GM18517 (cell line): Measurements from ENCODE around the gene OGFOD2.

ENCODE experiments used
- ATAC-seq: cut with Tn5 transposase; IDR thresholded peaks from one replicate; pipeline ENCODE4 v1.9.1; 2021; ENCODE audit warnings: mild to moderate bottlenecking, moderate library complexity; ENCODE audit not compliant: unreplicated experiment

OGFOD2 gene

DNA sequence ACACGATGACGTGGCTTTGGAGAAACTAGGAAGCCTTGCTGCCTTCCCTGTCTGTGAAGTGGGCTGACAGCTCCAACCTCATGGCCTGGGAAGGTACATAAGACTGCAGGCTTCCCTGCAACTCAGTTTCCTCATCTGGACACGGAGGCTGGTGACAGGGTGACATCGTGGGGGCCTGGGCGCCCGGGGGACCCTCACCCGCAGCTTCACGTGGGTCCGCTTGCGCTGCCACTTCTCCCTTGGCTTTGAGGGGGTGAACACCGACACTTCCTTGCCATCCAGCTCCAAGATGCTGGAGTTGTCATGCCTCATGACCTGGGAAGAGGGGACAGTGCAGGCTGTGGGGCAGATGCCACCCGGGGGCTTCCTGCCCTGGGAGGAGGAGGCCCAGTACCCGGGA lies 13.0 kb downstream of the OGFOD2 start:
- no peak for ATAC-seq

DNA sequence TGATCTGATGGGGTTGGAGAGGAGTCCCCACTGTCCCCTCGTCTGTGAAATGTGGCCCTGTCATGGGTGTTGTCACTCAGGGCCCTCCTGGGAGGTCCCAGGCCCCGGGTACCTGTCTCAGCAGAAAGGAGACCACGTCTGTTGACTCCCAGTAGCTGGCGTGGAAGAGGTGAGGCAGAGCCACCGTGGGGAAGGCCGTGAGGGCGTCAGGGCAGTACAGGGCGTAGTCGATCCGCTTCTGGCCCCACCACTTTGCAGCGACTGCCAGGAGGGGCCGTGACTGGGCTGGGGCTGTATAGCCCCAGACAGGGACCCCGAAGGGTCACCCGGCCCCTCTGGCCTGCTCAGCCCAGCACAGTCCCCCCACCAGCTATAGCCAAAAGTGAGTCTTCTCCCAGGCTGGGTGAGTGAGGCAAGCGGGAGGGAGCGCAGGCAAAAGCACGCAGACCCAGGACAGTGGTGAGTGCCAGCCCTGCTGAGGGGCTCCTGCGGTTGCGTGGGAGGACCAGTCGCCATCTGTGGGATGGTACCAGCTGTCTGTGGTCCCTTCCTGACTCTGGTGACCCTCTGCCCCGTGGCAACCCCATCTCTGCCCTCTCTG lies 13.7 kb downstream of the OGFOD2 start:
- ATAC-seq, result no peak

DNA sequence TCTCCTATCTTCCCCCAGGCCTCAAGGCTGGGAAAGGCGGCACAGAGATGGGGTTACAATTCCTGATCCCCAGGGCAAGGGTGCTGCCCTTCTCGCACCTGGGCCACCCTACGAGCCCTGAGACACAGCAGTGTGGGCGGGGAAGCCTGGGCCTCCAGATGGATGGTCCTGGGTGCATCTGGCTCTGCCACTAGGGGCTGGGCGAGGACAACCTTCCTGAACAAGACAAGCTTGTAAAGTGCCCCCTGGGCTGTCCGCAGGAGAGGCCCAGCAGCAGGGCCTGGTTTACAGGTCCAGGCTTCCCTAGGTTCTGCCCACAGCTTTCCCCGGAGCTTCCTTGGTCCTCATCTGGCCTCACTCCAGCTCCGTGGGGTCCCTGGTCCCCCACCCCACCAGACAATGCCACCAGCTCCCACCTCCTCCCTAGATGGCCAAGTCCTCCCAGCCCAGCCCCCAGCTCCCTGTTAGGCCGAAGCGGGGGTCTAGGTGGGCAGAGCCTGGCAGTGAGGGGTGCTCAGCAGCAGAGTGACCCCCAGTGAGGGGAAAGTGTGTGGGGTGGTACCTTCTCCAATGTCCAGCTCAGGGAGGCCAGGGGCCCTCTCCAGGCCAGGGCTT lies 14.3 kb downstream of the OGFOD2 start:
- no peak for ATAC-seq

DNA sequence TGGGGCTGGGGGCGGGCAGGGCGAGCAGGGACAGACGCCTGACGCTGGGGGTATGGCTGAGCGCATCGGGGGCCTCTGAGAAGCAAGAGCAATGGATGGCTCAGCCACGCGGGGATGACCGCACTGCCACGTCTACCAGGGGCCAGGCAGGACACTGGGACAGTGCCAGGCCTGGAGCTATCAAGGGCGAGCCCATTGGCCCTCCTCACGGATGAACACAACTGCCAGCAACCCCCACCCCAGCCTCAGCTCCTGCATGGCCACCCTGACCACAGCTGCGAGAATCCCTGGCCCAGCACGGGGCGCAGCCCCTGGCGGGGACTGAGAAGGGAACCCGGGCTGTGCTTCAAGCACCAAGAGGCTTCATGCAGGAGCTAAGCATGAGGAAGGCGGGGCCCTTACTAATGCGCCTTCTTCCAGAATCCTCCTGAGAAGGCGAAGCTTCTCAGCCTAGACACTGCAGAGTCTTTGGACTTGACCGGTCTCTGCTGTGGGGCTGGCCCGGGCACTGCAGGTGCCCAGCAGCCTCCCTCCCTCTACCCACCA lies 14.9 kb downstream of the OGFOD2 start:
- no peak for ATAC-seq

DNA sequence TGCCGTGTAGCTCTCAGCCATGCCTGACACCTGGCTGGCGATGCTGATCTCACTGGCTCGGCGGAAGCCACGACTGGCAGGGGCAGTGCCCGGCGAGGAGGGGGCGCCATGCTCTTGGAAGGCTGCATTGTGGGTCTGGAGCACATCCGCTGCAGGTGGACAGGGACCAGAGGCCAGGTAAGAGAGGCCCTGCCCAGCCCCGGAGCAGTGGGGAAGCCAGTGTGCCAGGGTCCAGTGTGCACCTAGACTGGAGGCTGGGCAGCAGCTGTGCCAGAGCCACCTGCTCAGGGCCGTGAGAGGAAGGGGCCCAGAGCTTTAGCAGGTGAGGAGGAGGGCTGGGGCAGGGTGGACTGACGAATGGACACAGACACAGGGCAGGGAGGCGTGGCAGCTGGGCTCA lies 15.5 kb downstream of the OGFOD2 start:
- ATAC-seq, result no peak

DNA sequence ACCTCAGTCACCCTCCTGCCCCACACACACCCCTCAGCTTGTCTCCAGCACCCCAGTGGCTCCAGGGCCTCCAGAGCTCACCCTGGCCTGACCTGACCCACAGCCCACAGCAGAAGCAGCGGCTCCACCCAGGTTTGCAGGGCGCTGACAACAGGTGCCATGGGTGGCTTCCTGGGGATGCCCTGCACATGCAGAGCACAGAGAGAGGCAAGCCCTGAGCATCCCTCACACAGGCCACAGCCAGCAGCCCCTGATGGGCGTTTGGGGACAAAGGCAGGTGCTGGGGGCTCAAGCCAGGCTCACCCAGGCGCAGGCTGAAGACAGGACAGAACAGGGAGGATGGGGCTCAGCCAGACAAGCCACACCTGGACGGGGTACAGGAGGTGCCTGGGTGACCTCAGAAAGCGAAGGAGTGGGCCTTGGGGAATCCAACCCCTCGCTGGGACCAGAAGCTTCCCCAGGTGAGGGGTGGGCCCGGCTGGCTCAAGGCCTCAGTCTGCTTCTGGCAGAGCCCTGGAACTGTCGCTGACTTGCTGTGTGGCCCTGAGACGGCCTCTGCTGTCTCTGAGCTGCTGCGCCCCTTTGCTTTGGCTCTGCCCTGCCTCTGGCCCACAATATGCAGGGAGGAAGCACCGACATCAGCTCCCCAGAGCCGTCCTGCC lies 16.0 kb downstream of the OGFOD2 start:
- no peak for ATAC-seq

DNA sequence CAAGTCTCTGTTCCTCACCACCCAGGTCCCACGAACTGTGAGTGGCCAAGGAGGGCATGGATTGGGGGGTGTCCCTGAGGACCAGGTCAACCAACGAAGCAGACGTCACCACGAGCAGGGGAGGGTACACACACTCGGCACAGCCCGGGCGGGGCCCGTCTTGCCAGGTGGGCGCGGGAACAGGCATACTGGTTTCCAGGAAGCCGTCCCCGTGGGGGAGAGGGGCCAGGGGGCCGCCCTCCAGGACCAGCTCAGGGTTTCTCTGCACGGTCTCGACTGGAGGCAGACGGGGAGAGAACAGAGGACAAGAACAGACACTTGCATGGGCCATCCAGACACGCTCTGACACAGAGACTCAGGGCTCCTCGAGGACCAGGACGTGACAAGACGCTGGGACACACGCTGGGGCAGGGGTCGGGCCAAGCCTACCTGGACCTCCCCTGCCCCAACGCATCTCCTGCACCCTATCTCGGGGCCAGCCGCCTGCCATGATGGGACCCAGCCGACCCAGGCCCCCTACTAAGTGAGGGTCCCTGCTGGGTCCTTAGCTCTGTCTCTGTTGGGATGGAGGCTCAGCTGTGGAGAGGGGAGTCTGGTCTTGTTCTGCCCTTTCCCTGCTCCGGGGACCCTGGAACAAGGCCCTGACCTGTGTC lies 16.7 kb downstream of the OGFOD2 start:
- ATAC-seq, result no peak

DNA sequence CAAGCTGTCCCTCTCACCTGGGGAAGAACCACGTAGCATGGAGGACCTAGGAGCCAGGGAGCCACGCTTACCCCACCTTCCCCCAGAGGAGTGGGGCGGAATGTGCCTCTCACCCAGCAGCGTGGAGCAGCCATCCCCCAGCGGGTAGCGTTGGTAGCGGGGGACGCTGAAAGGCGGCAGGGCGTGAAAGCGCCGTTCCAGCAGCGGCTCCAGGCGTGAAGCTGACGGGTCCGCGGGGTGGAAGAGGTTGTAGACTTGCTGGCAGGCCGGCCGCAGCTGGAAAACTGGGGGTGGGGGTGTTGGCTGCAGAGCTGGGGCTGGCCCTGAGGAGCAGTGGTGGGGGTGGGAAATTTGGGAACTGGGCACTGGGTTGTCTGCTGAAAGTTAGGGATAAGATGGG lies 17.3 kb downstream of the OGFOD2 start:
- ATAC-seq, result no peak

DNA sequence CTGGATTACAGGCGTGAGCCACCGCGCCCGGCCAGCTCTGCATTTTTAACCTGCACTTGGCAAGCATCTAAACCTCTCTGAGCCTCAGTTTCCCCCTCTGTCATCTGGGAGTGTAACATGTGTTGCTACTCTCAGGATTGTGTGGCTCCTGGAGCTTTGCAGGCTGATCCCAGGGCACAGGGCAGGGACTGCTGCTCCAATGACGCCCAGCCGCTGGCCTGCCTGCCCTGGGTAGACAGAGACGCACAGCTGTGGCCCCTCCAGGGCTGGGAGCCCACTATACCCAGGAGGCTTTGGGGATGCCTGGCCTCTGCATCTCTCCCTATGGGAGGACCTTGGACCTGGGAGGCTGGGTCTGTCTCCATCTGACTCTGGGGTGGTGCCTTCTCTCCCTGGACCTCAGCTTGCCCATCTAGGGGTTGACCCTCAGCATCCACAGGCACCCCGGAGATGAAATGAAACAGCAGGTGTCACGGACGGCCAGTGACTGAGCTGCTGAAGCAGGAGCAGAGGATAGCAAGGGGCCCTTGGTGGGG lies 19.2 kb downstream of the OGFOD2 start:
- no peak for ATAC-seq

DNA sequence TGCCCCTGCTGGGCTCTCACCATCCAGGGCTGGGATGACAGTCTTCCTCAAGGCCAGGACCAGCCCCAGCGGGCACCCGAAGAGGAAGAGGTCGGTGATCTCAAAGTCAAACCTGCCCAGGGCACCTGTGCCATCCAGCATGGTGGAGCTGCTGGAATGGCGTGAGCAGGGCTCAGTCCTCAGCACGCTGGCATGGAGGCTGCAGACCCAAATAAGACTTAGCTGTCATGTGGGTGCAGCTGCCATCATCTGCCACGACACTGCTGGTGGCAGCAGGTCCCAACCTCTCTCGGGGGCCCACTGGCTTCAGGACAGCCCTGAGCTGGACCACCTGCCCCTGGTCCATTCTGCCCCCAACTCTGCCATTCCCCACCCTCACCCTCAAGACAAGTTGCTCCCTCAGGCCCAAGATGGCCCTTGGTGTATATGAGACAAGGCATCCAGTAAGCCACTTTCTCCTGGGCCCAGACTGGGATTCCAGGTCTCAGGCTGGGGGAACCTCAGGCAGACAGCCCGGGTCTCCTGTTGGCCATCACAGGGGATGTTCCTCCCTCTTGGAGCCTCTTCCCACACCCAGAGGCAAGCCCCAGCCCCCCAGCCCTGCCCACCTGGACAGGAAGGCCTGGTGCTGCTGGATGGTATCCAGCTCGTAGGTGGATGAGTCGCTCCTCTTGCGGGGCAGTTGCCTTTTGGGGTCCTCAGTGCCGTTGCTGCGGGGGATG lies 19.9 kb downstream of the OGFOD2 start:
- no peak for ATAC-seq

DNA sequence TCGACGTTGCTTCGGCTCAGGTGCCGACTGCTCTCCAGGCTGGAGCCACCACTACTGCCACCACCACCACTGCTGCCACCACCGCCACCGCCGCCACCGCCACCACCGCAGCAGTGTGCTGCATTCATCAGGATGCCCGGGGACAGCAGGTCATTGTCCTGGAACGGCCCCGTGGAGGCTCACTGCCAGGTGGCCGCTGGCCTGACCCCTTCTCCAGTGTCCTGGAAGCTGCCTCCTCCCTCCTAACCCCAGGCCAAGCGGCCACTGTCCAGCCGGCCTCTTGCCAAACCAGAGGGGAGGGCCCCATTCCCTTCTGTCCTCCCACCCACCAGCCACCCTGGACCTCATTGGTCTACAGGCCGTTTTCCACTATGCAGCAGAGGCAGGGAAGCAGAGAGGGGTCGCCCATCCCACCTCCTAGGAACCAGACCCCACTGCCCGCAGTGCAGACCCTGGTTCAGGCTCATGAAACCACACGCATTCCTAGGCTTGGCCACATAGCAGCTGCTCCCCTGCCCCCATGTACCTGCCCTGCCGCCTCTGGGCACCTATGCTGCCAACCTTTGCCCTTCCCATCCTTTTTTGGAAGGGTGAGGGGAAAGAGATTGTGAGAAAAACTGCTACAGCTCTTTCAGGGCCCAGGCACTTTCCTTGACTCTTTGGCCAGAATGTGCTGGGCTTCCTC lies 20.6 kb downstream of the OGFOD2 start:
- ATAC-seq, result no peak

DNA sequence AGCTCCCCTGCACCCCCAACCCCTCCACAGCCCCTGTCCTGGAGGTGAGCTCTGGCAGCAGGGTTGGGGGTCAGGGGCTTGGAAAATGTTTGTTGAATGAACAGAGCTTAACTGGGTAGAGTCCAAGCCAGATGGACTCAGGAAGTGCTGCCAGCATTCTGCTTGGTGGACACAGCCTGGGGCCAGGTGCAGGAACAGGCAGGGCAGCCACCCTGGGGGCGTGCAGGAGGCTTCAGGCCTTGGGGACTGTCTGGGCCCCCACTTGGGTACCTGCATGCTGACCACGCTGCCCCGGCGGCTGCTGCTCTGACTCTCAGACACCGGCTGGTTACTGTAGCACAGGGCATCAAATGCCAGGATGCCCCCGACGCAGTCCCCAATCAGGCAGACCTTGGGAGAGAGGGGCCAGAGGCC lies 21.2 kb downstream of the OGFOD2 start:
- no peak for ATAC-seq

DNA sequence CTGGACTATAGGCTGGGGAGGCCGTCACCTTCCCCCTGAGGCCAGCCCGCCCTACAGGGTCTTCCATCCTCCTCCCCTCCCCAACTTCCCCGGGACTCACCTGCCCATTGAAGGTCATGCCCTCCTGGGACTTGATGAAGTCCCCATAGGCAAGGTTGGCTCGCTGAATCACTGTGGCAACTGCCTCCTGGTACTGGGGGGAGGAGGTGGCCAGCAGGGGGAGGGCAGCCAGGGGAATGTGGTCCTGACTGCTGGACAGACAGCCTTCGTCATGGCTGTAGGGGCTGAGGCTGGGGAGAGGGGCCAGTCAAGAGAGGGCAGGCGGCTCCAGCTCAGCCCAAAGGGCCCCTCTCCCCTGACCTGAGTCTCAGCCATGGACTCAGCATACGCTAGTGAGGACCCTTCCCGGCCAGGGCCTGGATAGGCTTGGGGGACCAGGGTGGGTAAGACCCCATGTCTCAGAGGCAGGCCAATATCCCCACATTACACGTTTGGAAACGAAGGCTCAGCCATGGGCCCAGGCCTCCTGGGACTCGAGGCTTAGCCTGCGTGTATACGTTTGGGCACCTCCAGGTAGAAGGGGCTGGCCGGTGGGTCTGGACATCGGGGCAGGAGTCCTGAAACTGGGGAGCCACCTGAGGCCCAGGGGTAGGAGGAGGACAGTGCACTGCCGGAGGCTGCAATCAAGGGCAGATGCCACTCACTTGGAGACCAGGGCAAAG lies 21.7 kb downstream of the OGFOD2 start:
- ATAC-seq, result no peak

DNA sequence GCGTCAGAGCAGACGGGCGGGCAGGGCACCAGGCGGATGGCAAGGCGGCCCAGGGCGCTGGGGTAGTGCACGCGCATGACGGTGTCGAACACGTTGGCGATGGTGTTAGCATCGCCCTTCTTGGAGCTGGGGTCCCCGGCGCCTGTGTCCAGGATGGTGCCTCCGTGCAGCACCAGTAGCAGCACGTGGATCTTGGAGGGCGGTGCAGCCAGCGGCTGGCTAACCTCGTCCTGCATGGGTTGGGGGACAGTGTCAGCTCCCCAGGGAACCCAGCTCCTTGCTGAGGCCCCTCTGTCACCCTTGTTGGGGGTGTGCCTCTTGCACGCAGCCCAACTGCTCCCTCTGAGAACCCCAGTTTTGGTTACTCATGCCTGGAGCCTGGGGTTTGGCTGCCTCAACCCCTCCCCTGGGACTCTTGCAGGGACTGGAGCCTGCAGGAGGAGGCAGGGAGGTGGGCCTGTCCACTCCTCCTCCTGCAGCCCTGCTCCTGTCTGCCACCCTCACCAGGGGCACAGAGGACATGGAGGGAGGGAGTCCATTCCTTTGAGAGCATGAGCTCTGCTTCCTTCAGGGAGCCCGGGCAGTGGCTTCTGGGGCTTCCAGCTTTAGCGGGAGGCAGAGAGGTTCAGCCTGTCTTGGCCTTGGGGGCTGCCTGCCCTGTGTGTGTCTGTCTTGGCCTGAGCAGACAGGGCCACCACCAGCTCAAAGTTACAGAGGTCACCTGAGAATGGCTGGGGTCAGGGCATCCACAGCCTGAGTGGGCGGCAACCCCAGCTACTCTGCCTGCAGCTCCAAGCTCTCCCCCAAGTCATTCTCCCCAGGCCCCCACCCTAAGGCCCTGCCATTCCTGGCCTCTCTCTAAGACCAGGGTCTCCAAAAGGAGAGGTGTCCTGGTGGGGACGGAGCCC lies 22.6 kb downstream of the OGFOD2 start:
- no peak for ATAC-seq

DNA sequence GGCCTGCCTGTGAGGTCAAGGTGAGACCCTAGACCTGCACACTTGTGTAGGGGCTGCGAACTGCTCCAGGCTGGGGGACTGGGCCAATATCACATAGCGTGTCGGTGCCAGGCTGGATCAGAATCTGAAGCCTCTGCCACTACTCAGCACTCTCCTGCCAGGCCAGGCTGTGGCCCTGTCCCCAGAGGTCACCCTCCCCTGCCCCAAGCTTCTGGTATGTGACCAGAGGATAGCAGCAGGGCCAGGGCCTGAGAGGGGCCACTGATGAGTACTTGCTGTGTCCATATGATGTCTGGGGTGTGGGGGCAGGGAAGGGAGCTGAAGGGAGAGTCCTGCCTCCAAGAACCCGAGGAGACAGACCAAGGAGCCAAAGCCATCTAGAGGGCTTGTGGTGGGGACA lies 23.3 kb downstream of the OGFOD2 start:
- no peak for ATAC-seq

DNA sequence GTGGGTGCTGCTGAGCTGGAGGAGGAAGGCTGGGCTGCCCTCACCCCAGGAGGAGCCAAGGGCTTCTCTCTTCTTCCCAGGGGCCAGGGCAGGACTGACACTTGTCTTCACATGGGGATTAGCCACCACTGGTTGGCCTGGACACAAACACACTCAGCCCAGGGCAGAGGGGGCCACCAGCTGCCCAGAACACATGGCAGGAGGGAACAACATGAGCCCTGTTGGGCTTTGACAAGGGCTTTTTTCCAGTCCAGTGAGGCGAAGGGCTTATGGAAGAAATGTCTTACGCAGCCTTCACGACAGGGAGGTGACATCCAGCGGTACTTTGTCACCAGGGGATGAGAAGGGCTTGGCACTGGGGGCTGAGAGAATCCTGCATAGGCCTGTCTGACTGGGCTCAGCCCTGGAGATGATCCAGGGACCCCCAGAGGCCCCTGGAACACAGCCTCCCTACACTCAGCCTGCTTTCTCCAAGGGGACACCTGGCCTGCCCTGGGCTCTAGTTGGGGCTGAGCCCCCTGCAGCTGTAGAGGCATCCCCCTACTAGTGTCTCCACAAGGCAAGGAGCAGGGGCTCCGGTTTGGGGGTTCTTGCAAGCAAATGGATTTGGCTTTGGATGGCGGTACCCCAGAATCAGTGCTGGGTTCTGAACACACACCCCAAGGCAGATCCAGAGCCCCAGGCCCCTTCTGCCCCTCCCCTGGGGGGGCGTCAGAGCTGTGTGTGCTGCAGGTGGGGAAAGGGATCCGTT lies 24.3 kb downstream of the OGFOD2 start:
- no peak for ATAC-seq

DNA sequence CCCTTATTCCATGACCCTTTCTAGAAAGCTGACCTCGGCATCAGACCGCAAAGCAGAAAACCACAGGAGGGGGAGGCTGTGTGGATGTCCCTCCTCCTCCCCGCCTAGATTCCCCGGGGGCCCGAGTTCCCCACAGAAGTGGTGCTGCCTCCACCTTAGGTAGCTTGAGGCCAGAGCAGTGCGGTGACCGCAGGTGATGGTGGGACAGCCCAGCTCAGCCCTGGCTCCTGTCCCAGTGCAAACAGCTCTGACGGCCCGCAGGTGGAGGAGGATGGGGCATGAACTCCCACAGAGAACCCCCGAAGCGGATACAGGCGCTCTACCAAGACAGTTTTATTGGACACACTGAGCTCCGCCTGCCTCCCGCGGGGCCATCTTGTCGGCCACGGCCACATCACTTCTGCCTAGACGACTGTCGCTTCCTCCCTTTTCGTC lies 25.0 kb downstream of the OGFOD2 start:
- ATAC-seq, result no peak

DNA sequence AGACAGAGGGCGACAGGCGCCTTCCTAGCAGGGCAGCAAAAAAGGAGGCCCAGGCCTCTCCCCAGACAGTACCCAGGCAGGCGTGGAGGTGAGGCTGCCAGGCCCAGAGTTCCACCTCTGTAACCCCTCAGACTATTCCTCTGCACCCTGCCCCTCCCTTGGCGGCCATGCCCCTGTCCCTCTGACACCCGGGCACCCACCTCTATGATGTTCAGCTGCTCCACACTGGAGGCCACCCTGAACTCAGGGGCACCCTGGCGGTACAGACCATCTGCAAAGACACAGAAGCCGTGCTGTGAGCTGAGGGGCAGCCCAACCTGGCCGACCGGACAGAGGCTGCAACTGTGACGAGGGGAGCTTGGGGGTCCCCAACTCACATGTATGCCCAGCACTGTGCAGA lies 25.5 kb downstream of the OGFOD2 start:
- no peak for ATAC-seq
